PC-9 (cell line): ENCODE measurements around the gene HIF1AN. TPM values are rescaled to one million over a fixed set of nuclear protein-coding genes. Genes with fewer than 3 reads are reported as not detected.

Source experiments
- BruUV-seq: library from RNA; stranded (reverse); fragments of 400-500 nt; replicated peaks from 2 replicates; lab custom pipeline; 2021; lab: Mats Ljungman, UMichigan
- CTCF ChIA-PET: fragments of 300-600 bp; sonication (Branson Sonifier 250); formaldehyde crosslinking; loops from one replicate; lab custom pipeline; 2022; ENCODE audit warnings: antibody characterized with exemption; lab: Charles Lee
- POLR2A ChIA-PET: fragments of 300-600 bp; sonication (Branson Sonifier 250); formaldehyde crosslinking; loops from one replicate; lab custom pipeline; 2022; ENCODE audit warnings: antibody characterized with exemption; ENCODE audit not compliant: unreplicated experiment; lab: Charles Lee
- DNase-seq, 2 experiments: peaks; one replicate each; pipeline versions ENCODE4 v3.0.0 to v3.0.0-alpha.2; 2015 to 2022; ENCODE audit warnings: mixed read lengths in 1 of 2
- H2AFZ ChIP-seq: fragments of 200-600 bp; sonication (generic); 2 replicates; pipeline ENCODE4 v1.8.1; 2017; ENCODE audit warnings: antibody characterized with exemption
- H3F3A ChIP-seq: fragments of 200-600 bp; sonication (generic); 2 replicates; pipeline ENCODE4 v1.8.1; 2017; ENCODE audit warnings: antibody characterized with exemption, mild to moderate bottlenecking, low read depth; ENCODE audit not compliant: insufficient read depth
- H3K27ac ChIP-seq: fragments of 200-600 bp; sonication (generic); 2 replicates; pipeline ENCODE4 v1.6.1; 2016; ENCODE audit warnings: mixed run types
- H3K27me3 ChIP-seq: fragments of 200-600 bp; sonication (generic); 2 replicates; pipeline ENCODE4 v1.6.1; 2016; ENCODE audit warnings: low read depth, mixed run types; ENCODE audit not compliant: insufficient read depth
- H3K36me3 ChIP-seq: fragments of 200-600 bp; sonication (generic); 2 replicates; pipeline ENCODE4 v1.6.1; 2016; ENCODE audit warnings: low read depth, mixed run types
- H3K4me1 ChIP-seq: fragments of 200-600 bp; sonication (generic); replicated peaks from 2 replicates; pipeline ENCODE4 v1.6.1; 2016; ENCODE audit warnings: mixed run types; ENCODE audit not compliant: insufficient read depth
- H3K4me2 ChIP-seq: fragments of 200-600 bp; sonication (generic); 2 replicates; pipeline ENCODE4 v1.6.1; 2017; ENCODE audit warnings: mixed run types
- H3K4me3 ChIP-seq: fragments of 200-600 bp; sonication (generic); 2 replicates; pipeline ENCODE4 v1.6.1; 2016; ENCODE audit warnings: mixed run types
- H3K79me2 ChIP-seq: fragments of 200-600 bp; sonication (generic); 2 replicates; pipeline ENCODE4 v1.6.1; 2017; ENCODE audit warnings: low read depth, mixed run types
- H3K9me2 ChIP-seq: fragments of 200-600 bp; sonication (generic); 2 replicates; pipeline ENCODE4 v1.8.1; 2017; ENCODE audit warnings: mild to moderate bottlenecking; ENCODE audit not compliant: insufficient read depth
- H3K9me3 ChIP-seq: fragments of 200-600 bp; sonication (generic); 2 replicates; pipeline ENCODE4 v1.8.1; 2016; ENCODE audit warnings: low read depth; ENCODE audit not compliant: insufficient read depth
- H4K20me1 ChIP-seq: fragments of 200-600 bp; sonication (generic); 2 replicates; pipeline ENCODE4 v1.8.1; 2017; ENCODE audit not compliant: insufficient read depth
- EZH2 ChIP-seq: fragments of 200-600 bp; sonication (generic); IDR thresholded peaks from 2 replicates; pipeline ENCODE4 v1.8.0; 2017; ENCODE audit warnings: antibody characterized with exemption, low read depth
- intact Hi-C: fragments of 100-400 bp; cut with micrococcal nuclease; formaldehyde crosslinking; loops from one replicate; pipeline ENCODE4 v1.10.0; 2022; ENCODE audit not compliant: unreplicated experiment
- total RNA-seq: library from RNA; stranded (reverse); gene quantifications from 2 replicates; pipeline ENCODE4 v1.2.3, GENCODE V29; 2021
- TF ChIP-seq, protein P1 (sequence below): fragments of 200-600 bp; sonication (generic); conservative IDR thresholded peaks from 2 replicates; pipeline ENCODE4 v1.6.1; 2017; ENCODE audit warnings: mixed run types, antibody characterized with exemption, mild to moderate bottlenecking, moderate library complexity

Gene HIF1AN
- total RNA-seq, 1 experiment from 2014 or later, result 42.0 TPM

GRCh38 chr10:100567826-100568225 lies 32.1 kb downstream of the HIF1AN start:
- no peaks in the 10 kb centered on the region for H3K36me3 ChIP-seq
- no peaks in the 10 kb centered on the region for H3K9me3 ChIP-seq
- ChIA-PET POLR2A (no interaction called here), CTCF (no interaction called here)
- no peaks in the 10 kb centered on the region for H3K79me2 ChIP-seq
- H3K27ac ChIP-seq, result no peak overlapping the region
- intact Hi-C loops, result no loop called here
- BruUV-seq, result no TSS peak
- no peak for DNase-seq
- no peaks in the 10 kb centered on the region for H3K4me1 ChIP-seq
- no peaks in the 10 kb centered on the region for H3K9me2 ChIP-seq
- no peaks in the 10 kb centered on the region for H4K20me1 ChIP-seq
- TF ChIP-seq, protein P1, sequence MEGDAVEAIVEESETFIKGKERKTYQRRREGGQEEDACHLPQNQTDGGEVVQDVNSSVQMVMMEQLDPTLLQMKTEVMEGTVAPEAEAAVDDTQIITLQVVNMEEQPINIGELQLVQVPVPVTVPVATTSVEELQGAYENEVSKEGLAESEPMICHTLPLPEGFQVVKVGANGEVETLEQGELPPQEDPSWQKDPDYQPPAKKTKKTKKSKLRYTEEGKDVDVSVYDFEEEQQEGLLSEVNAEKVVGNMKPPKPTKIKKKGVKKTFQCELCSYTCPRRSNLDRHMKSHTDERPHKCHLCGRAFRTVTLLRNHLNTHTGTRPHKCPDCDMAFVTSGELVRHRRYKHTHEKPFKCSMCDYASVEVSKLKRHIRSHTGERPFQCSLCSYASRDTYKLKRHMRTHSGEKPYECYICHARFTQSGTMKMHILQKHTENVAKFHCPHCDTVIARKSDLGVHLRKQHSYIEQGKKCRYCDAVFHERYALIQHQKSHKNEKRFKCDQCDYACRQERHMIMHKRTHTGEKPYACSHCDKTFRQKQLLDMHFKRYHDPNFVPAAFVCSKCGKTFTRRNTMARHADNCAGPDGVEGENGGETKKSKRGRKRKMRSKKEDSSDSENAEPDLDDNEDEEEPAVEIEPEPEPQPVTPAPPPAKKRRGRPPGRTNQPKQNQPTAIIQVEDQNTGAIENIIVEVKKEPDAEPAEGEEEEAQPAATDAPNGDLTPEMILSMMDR, result no peak
- TF ChIP-seq EZH2, result no peak
- no peak overlapping the region for H2AFZ ChIP-seq
- H3F3A ChIP-seq, result no peaks in the 10 kb centered on the region
- peaks cover 65% of the 10 kb centered on the region for H3K27me3 ChIP-seq
- no peak overlapping the region for H3K4me3 ChIP-seq
- no peak overlapping the region for H3K4me2 ChIP-seq

GRCh38 chr10:100568912-100569311 lies 33.2 kb downstream of the HIF1AN start:
- intact Hi-C loops, result no loop called here
- no peak overlapping the region for H2AFZ ChIP-seq
- H3K27me3 ChIP-seq, result peaks cover 75% of the 10 kb centered on the region
- H3F3A ChIP-seq, result no peaks in the 10 kb centered on the region
- H3K27ac ChIP-seq, result no peak overlapping the region
- no peak overlapping the region for H3K4me2 ChIP-seq
- no peaks in the 10 kb centered on the region for H3K9me3 ChIP-seq
- H3K4me1 ChIP-seq, result no peaks in the 10 kb centered on the region
- no peaks in the 10 kb centered on the region for H3K9me2 ChIP-seq
- POLR2A ChIA-PET, result no interaction called here
- no peaks in the 10 kb centered on the region for H3K79me2 ChIP-seq
- no peak overlapping the region for H3K4me3 ChIP-seq
- H3K36me3 ChIP-seq, result no peaks in the 10 kb centered on the region
- no peak for DNase-seq
- TF ChIP-seq, protein P1, result no peak
- TF ChIP-seq EZH2, result no peak
- BruUV-seq, result no TSS peak
- CTCF ChIA-PET, result no interaction called here
- H4K20me1 ChIP-seq, result no peaks in the 10 kb centered on the region

DNA sequence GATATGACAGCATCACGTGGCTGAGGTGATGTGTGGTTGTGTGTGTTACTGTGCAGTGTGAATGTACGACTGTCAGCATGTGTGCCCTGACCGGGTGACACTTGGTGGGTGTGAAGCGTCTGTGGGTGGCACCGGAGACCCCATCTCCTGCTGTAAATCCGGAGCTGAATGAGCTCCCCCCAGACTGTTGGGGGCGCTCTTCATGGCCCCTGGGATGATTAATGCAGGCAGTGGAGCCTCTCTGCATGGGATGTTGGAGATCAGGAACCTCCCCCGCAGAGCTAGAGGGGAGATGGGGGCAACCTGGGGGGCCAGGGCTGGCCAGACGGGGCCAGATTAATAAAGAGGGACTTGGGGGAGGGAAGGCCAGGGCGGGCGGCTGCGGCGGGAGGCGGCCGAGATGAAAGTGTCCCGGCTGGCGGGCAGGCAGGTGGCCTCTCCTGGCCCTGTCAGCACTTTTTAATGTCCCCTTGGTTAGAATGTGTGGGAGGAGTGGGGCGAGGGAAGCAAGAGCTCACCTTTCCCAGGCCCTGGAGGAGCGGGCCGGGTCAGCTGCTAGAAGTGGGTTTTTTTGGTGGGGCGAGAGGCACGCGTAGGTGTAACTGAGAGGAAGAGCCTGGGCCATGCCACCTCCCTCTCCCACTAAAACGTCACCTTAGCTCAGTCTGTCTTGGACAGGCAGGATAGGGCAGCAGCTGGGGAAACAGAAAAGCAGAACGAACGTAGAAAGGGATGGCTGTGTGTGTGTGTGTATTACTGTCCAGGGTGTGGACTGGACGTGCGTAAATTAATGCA lies 34.1 kb downstream of the HIF1AN start:
- Histone ChIP-seq H3K36me3 (no peaks in the 10 kb centered on the region), H3K4me1 (no peaks in the 10 kb centered on the region), H3K27me3 (peaks cover 81% of the 10 kb centered on the region), H3K4me3 (no peak overlapping the region), H3K27ac (no peak overlapping the region), H3K79me2 (no peaks in the 10 kb centered on the region), H3K9me3 (no peaks in the 10 kb centered on the region), H3K9me2 (no peaks in the 10 kb centered on the region), H3K4me2 (no peak overlapping the region), H4K20me1 (no peaks in the 10 kb centered on the region), H2AFZ (no peak overlapping the region), H3F3A (no peaks in the 10 kb centered on the region)
- intact Hi-C loops, result no loop called here
- ChIA-PET CTCF (interaction anchor here (0.6 kb wide), 1 partner anchor 136 kb away, joined by 4 read pairs; no protein-coding TSS in a partner anchor), POLR2A (no interaction called here)
- no TSS peak for BruUV-seq
- DNase-seq, result no peak
- no peak for TF ChIP-seq EZH2
- TF ChIP-seq, protein P1, result no peak
